ENCODE measurements around the gene RIN3.

RIN3 gene

GRCh38 chr14:92497391-92497790, 16.2 kb upstream of the RIN3 start:
- WGBS, 2 experiments (ENCODE audit: insufficient coverage in 2 of 2) = 94 to 100% methylated on average over 5 to 6 of the region's 8 CpGs
- Histone ChIP-seq H3K4me3 (ENCODE audit: extremely low read depth, insufficient read depth, low read length, poor library complexity, severe bottlenecking) (no peak overlapping the region), H3K9me3 (ENCODE audit: control insufficient read depth, low read length) (no peaks in the 10 kb centered on the region), H3K27ac (ENCODE audit: low read depth, low read length, severe bottlenecking) (no peak overlapping the region), H3K4me1 (ENCODE audit: control insufficient read depth, insufficient read depth, low read length, poor library complexity, severe bottlenecking) (peaks cover 28% of the 10 kb centered on the region), H3K36me3 (ENCODE audit: control insufficient read depth, insufficient read depth, low read length) (no peaks in the 10 kb centered on the region)

- H3K36me3 ChIP-seq (ENCODE audit: control insufficient read depth, insufficient read depth, low read length) = no peaks in the 10 kb centered on the region
- H3K4me1 ChIP-seq (ENCODE audit: control insufficient read depth, insufficient read depth, low read length, poor library complexity, severe bottlenecking) = peaks cover 35% of the 10 kb centered on the region
- H3K4me3 ChIP-seq (ENCODE audit: extremely low read depth, insufficient read depth, low read length, poor library complexity, severe bottlenecking) = no peak overlapping the region
- H3K27ac ChIP-seq (ENCODE audit: low read depth, low read length, severe bottlenecking) = no peak overlapping the region
- WGBS, 2 experiments (ENCODE audit: insufficient coverage in 2 of 2) = 93 to 100% methylated on average over 2 to 3 of the region's 3 CpGs
- H3K9me3 ChIP-seq (ENCODE audit: control insufficient read depth, low read length) = no peaks in the 10 kb centered on the region
Measured at GRCh38 chr14:92499234-92499633, 14.3 kb upstream of the RIN3 start.

GRCh38 chr14:92500491-92500941, 13.1 kb upstream of the RIN3 start:
- 63 to 70% methylated on average over 1 to 5 of the region's 6 CpGs for WGBS, 2 experiments (ENCODE audit: insufficient coverage in 2 of 2)

GRCh38 chr14:92501891-92502351, 11.7 kb upstream of the RIN3 start:
- H3K27ac ChIP-seq (ENCODE audit: low read depth, low read length, severe bottlenecking) = no peak overlapping the region
- H3K4me3 ChIP-seq (ENCODE audit: extremely low read depth, insufficient read depth, low read length, poor library complexity, severe bottlenecking) = no peak overlapping the region
- H3K4me1 ChIP-seq (ENCODE audit: control insufficient read depth, insufficient read depth, low read length, poor library complexity, severe bottlenecking) = peaks cover 32% of the 10 kb centered on the region
- H3K9me3 ChIP-seq (ENCODE audit: control insufficient read depth, low read length) = no peaks in the 10 kb centered on the region
- WGBS, 2 experiments (ENCODE audit: insufficient coverage in 2 of 2) = 91 to 93% methylated on average over 2 to 3 of the region's 5 CpGs
- no peaks in the 10 kb centered on the region for H3K36me3 ChIP-seq (ENCODE audit: control insufficient read depth, insufficient read depth, low read length)

More at GRCh38 chr14:92500491-92500941, 13.1 kb upstream of the RIN3 start:
- peak overlapping the region; percentile 72 for H3K27ac ChIP-seq (ENCODE audit: low read depth, low read length, severe bottlenecking)
- H3K36me3 ChIP-seq (ENCODE audit: control insufficient read depth, insufficient read depth, low read length) = no peaks in the 10 kb centered on the region
- H3K4me1 ChIP-seq (ENCODE audit: control insufficient read depth, insufficient read depth, low read length, poor library complexity, severe bottlenecking) = peaks cover 35% of the 10 kb centered on the region
- no peaks in the 10 kb centered on the region for H3K9me3 ChIP-seq (ENCODE audit: control insufficient read depth, low read length)
- no peak overlapping the region for H3K4me3 ChIP-seq (ENCODE audit: extremely low read depth, insufficient read depth, low read length, poor library complexity, severe bottlenecking)

GRCh38 chr14:92502541-92503286, 10.9 kb upstream of the RIN3 start:
- H3K27ac ChIP-seq (ENCODE audit: low read depth, low read length, severe bottlenecking) = peak overlapping the region; percentile 95
- 85 to 97% methylated on average over 6 to 8 of the region's 9 CpGs for WGBS, 2 experiments (ENCODE audit: insufficient coverage in 2 of 2)
- H3K36me3 ChIP-seq (ENCODE audit: control insufficient read depth, insufficient read depth, low read length) = no peaks in the 10 kb centered on the region

GRCh38 chr14:92503756-92504491, 9.7 kb upstream of the RIN3 start:
- no peaks in the 10 kb centered on the region for H3K9me3 ChIP-seq (ENCODE audit: control insufficient read depth, low read length)
- WGBS, 2 experiments (ENCODE audit: insufficient coverage in 2 of 2) = 69 to 79% methylated on average over 3 of the region's 4 CpGs
- peak overlapping the region; percentile 95 for H3K27ac ChIP-seq (ENCODE audit: low read depth, low read length, severe bottlenecking)
- no peak overlapping the region for H3K4me3 ChIP-seq (ENCODE audit: extremely low read depth, insufficient read depth, low read length, poor library complexity, severe bottlenecking)
- H3K4me1 ChIP-seq (ENCODE audit: control insufficient read depth, insufficient read depth, low read length, poor library complexity, severe bottlenecking) = peaks cover 32% of the 10 kb centered on the region
- H3K36me3 ChIP-seq (ENCODE audit: control insufficient read depth, insufficient read depth, low read length) = no peaks in the 10 kb centered on the region

More at GRCh38 chr14:92502541-92503286, 10.9 kb upstream of the RIN3 start:
- H3K4me1 ChIP-seq (ENCODE audit: control insufficient read depth, insufficient read depth, low read length, poor library complexity, severe bottlenecking) = peaks cover 32% of the 10 kb centered on the region
- no peaks in the 10 kb centered on the region for H3K9me3 ChIP-seq (ENCODE audit: control insufficient read depth, low read length)
- no peak overlapping the region for H3K4me3 ChIP-seq (ENCODE audit: extremely low read depth, insufficient read depth, low read length, poor library complexity, severe bottlenecking)

GRCh38 chr14:92505826-92506225, 7.8 kb upstream of the RIN3 start:
- no peak overlapping the region for H3K4me3 ChIP-seq (ENCODE audit: extremely low read depth, insufficient read depth, low read length, poor library complexity, severe bottlenecking)
- peaks cover 25% of the 10 kb centered on the region for H3K4me1 ChIP-seq (ENCODE audit: control insufficient read depth, insufficient read depth, low read length, poor library complexity, severe bottlenecking)
- H3K36me3 ChIP-seq (ENCODE audit: control insufficient read depth, insufficient read depth, low read length) = no peaks in the 10 kb centered on the region
- H3K27ac ChIP-seq (ENCODE audit: low read depth, low read length, severe bottlenecking) = no peak overlapping the region
- 94 to 98% methylated on average over 5 of the region's 5 CpGs for WGBS, 2 experiments (ENCODE audit: insufficient coverage in 2 of 2)
- H3K9me3 ChIP-seq (ENCODE audit: control insufficient read depth, low read length) = no peaks in the 10 kb centered on the region

GRCh38 chr14:92506231-92506630, 7.3 kb upstream of the RIN3 start:
- no peak overlapping the region for H3K27ac ChIP-seq (ENCODE audit: low read depth, low read length, severe bottlenecking)
- peaks cover 28% of the 10 kb centered on the region for H3K4me1 ChIP-seq (ENCODE audit: control insufficient read depth, insufficient read depth, low read length, poor library complexity, severe bottlenecking)
- H3K9me3 ChIP-seq (ENCODE audit: control insufficient read depth, low read length) = no peaks in the 10 kb centered on the region
- H3K4me3 ChIP-seq (ENCODE audit: extremely low read depth, insufficient read depth, low read length, poor library complexity, severe bottlenecking) = no peak overlapping the region
- 72 to 93% methylated on average over 3 of the region's 3 CpGs for WGBS, 2 experiments (ENCODE audit: insufficient coverage in 2 of 2)
- no peaks in the 10 kb centered on the region for H3K36me3 ChIP-seq (ENCODE audit: control insufficient read depth, insufficient read depth, low read length)

- Histone ChIP-seq H3K36me3 (ENCODE audit: control insufficient read depth, insufficient read depth, low read length) (no peaks in the 10 kb centered on the region), H3K4me1 (ENCODE audit: control insufficient read depth, insufficient read depth, low read length, poor library complexity, severe bottlenecking) (peaks cover 35% of the 10 kb centered on the region), H3K9me3 (ENCODE audit: control insufficient read depth, low read length) (no peaks in the 10 kb centered on the region), H3K27ac (ENCODE audit: low read depth, low read length, severe bottlenecking) (no peak overlapping the region), H3K4me3 (ENCODE audit: extremely low read depth, insufficient read depth, low read length, poor library complexity, severe bottlenecking) (no peak overlapping the region)
- 94 to 100% methylated on average over 2 of the region's 4 CpGs for WGBS, 2 experiments (ENCODE audit: insufficient coverage in 2 of 2)
Measured at GRCh38 chr14:92507174-92507768, 6.3 kb upstream of the RIN3 start.

GRCh38 chr14:92510972-92511371, 2.6 kb upstream of the RIN3 start:
- peak overlapping the region; percentile 84 for H3K27ac ChIP-seq (ENCODE audit: low read depth, low read length, severe bottlenecking)
- H3K4me3 ChIP-seq (ENCODE audit: extremely low read depth, insufficient read depth, low read length, poor library complexity, severe bottlenecking) = no peak overlapping the region
- no peaks in the 10 kb centered on the region for H3K9me3 ChIP-seq (ENCODE audit: control insufficient read depth, low read length)

More at GRCh38 chr14:92510972-92511371, 2.6 kb upstream of the RIN3 start:
- no peaks in the 10 kb centered on the region for H3K36me3 ChIP-seq (ENCODE audit: control insufficient read depth, insufficient read depth, low read length)
- 81 to 82% methylated on average over 1 to 2 of the region's 2 CpGs for WGBS, 2 experiments (ENCODE audit: insufficient coverage in 2 of 2)
- H3K4me1 ChIP-seq (ENCODE audit: control insufficient read depth, insufficient read depth, low read length, poor library complexity, severe bottlenecking) = peaks cover 23% of the 10 kb centered on the region

Data from mesodermal cell (in vitro differentiated cells).